ENCODE results near the gene CFAP54.

GRCh38 chr12:96901175-96901574 is 411.8 kb downstream of the CFAP54 start:
- TF ChIP-seq POLR2AphosphoS5 (IDR thresholded peaks at IDR 0.05; ENCODE audit: low read depth, low read length) (no peak), REST (IDR thresholded peaks at IDR 0.05; ENCODE audit: insufficient read depth in 1 of 2, low read depth in 2 of 2, low read length in 2 of 2) (peak; percentile 46 to 85; a peak in 3 of 4 replicates), TAF1 (IDR thresholded peaks at IDR 0.05; ENCODE audit: borderline replicate concordance, insufficient read depth, low read length) (no peak), SIN3A (IDR thresholded peaks at IDR 0.05; ENCODE audit: borderline replicate concordance, insufficient read depth, low read length) (no peak)
